Kidney tubule cell (primary cell): Measurements from ENCODE around the gene FYB2.
"Not testable (repeated sequence)": the region's sequence is repeated elsewhere in the genome, so short reads cannot be mapped to it uniquely, and the experiment has no call there.

ENCODE experiments used
- DNase-seq: peaks from one replicate; pipeline ENCODE4 v3.0.0-alpha.2; 2018; ENCODE audit warnings: low spot score

The FYB2 gene

DNA sequence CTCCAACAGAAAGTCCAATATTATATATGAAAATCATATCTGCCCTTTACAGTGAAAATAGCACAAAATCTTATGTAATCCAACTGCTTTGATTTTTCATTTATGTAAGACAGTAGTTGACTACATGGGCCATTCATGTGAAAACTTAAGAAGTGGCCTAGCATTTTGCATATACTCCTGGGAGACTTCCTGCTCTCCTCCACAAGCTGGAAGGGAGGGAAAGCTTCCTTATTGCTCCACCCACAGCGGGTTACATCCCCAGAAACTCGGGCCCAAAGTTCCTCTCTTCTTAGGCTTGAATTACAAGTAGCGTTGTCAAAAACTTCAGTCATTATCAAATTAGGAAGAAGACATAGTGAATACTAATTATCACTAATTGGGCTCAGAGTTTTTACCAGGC is 29.2 kb downstream of the FYB2 start:
- no peak for DNase-seq

DNA sequence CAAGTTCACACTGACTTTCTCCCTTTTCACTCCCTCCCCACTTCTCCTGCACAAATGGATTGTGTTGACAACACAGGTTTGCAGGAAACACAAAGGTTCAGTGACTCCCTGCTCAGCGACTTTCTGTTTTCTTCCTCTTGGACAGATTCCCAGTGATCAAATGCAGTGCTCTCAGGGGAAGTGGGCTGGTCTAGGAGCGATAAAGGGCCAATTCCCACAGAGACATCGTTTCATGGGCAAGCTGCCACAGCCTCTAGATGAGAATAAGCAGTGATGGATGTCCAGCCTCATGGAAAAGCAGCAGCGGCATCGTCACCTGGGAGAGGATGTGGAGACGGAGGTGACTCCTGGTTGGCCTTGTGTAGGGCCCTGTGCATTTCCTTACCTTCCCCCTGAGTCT is 30.6 kb downstream of the FYB2 start:
- DNase-seq: peak; percentile 83

DNA sequence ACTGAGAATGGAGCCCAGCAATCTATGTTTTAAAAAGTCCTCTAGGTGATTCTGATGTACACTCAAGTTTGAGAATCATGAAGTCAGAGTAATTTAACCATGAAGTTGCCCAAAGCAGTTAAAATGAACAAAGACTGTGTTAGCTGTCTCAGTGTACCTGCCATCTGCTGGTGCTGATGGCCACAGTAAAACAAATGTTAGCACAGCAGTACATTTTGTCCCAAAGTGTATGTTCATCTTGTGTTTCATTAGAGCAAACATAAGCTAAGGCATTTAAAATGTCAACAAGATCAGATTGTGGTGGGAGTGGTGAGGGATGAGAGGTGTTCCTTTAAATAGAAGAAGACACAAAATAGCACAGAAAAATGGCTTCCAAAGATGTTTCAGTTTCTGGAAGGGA is 31.1 kb downstream of the FYB2 start:
- DNase-seq: no peak

- DNase-seq: no peak
Observed at GRCh38 chr1:56787330-56787729, 31.9 kb downstream of the FYB2 start.

GRCh38 chr1:56782773-56783172 is 36.4 kb downstream of the FYB2 start:
- no peak for DNase-seq

- no peak for DNase-seq
Observed at GRCh38 chr1:56780826-56781225, 38.4 kb downstream of the FYB2 start.

GRCh38 chr1:56780128-56780750 is 39.0 kb downstream of the FYB2 start:
- peak; percentile 28 for DNase-seq

GRCh38 chr1:56777972-56778371 is 41.2 kb downstream of the FYB2 start:
- no peak for DNase-seq

- not testable (repeated sequence) for DNase-seq
Observed at GRCh38 chr1:56774732-56775131, 44.5 kb downstream of the FYB2 start.

- no peak for DNase-seq
Observed at GRCh38 chr1:56774067-56774609, 45.1 kb downstream of the FYB2 start.

GRCh38 chr1:56773341-56774066 is 45.7 kb downstream of the FYB2 start:
- DNase-seq: peak; percentile 81

DNA sequence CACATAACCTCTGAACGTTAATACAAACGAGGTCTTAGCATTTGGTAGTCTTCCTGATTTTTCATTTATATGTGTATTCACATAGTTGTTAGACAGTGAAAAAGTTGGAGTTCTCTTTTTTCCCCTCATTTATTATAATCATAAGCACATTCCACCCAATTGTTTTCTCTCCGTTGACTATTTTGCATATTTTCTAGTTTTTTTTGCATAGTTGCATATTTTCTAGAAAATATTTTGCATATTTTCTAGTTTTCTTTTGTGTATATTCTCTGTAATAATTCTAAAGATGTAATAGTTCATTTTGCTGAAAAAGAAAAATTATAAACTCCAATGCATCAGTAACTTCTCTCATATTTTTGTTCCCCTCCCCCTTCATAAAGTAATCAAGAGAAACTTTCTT is 47.5 kb downstream of the FYB2 start:
- no peak for DNase-seq

GRCh38 chr1:56758794-56759193 is 60.4 kb downstream of the FYB2 start:
- DNase-seq: peak; percentile 47

DNA sequence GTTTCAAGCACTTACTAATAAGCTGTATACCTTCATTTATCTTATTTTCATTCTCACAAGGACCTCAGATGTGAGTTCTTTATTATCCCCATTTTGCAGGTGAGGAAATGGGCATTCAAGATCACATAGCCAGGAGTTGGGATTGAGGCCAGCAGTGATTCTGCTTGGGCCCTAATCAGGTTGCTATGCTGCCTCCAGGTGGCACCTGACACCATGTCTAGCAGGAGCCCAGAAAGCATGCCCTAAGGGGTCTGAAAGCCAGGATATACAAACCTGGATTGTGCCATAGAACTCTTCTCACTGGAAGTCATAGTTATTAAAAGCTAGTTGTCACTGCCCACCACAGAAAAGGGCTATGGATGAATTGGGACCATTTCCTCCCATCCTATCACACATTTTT is 61.1 kb downstream of the FYB2 start:
- DNase-seq: peak; percentile 64

GRCh38 chr1:56755911-56756310 is 63.3 kb downstream of the FYB2 start:
- DNase-seq: peak; percentile 74

GRCh38 chr1:56754708-56755479 is 64.3 kb downstream of the FYB2 start:
- peak; percentile 41 for DNase-seq

GRCh38 chr1:56745231-56745630 is 74.0 kb downstream of the FYB2 start:
- no peak for DNase-seq

DNA sequence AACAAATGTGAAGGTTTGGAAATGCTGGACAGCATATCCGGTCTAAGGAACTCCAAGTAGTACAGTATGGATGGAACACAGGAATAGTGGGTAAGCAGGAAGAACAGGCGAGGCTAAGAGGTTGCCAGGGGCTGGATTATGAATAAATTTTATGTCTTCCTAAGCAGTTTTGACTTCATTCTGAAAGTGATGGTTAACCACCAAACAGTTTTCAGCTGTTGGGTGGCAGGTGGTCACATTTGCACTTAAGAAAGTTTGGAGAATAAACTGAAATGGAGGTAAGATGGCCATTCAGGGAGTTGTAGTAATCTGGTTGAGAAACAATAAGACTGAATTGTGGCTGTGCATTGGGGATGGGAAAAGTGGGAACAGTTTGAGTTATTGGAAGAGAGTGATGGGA is 90.2 kb downstream of the FYB2 start:
- DNase-seq: no peak

- DNase-seq: no peak
Observed at GRCh38 chr1:56726706-56727105, 92.5 kb downstream of the FYB2 start.

- DNase-seq: no peak
Observed at GRCh38 chr1:56719171-56719570, 100.0 kb downstream of the FYB2 start.

DNA sequence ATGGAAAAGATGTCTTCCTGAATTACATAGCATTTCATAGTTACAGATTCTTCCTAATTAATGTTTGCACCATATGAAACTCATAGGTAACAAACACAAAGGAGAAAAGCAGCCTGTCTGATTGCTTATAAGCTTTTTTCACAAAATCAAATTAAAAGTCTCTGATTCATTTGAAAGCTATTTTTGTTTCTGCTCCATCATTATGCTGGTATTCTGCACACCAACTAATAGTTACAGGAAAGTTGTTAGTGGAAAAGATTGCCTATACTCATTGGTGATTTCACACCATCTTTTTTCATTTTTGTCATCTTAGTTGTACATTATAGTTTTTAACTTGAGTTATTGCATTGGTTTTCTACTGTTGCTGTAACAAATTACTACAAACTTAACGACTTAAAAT is 104.0 kb downstream of the FYB2 start:
- DNase-seq: peak; percentile 51

- no peak for DNase-seq
Observed at GRCh38 chr1:56713112-56713511, 106.1 kb downstream of the FYB2 start.

GRCh38 chr1:56712150-56712549 is 107.1 kb downstream of the FYB2 start:
- no peak for DNase-seq
